ENCODE data around the gene NELFCD.
A peak's percentile ranks its signal among the peaks of the same experiment; 100 is the strongest.
"Not testable (repeated sequence)": the region's sequence is repeated elsewhere in the genome, so short reads cannot be mapped to it uniquely, and the experiment has no call there.

The NELFCD gene

DNA sequence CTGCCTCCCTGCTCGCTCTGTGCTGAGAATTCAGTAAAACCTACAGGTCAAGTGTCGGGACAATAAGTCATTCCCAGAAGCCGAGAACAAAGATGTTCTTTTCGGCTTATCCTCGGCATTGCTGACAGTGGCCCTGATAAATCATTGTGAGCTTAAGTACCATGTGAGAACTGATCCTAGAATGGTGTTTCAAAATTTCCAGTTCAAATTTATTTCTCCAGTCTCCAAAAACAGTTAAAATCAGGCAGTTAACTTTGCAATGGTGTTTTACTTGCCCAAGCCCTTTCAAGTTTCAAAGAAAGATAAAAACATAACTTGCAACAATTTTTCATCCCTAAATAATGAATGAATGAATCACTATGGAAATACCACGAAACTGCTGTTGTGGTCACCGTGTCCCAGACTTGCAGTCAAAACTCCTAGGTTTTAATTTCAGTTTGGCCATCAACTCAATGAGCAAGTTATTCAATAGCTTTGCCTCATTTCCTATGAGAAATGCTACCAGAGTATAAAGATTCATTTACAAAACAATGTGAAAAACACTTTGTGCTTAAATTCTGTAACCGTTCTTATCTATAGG, 46.8 kb downstream of the NELFCD start:
- no peak for FAIRE-seq

DNA sequence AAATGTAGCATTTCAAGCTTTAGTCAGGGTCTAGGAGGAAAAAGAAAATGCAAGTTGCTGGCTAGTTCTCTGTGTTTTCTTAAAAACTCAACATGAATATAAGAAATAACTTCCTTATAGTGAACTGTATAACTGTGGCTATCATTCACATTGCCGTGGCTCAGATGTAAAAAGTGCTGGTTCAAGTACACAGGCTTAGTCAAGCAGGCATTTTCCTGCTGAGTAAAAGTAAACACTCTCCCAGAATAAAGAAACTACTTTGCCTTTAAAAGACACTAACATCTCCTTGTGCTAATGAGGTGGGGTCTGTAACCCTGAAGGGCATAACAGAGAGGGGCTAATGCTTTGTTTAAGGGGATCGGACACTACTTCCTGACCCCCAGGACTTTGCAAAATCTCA, 47.8 kb downstream of the NELFCD start:
- no peak for FAIRE-seq

DNA sequence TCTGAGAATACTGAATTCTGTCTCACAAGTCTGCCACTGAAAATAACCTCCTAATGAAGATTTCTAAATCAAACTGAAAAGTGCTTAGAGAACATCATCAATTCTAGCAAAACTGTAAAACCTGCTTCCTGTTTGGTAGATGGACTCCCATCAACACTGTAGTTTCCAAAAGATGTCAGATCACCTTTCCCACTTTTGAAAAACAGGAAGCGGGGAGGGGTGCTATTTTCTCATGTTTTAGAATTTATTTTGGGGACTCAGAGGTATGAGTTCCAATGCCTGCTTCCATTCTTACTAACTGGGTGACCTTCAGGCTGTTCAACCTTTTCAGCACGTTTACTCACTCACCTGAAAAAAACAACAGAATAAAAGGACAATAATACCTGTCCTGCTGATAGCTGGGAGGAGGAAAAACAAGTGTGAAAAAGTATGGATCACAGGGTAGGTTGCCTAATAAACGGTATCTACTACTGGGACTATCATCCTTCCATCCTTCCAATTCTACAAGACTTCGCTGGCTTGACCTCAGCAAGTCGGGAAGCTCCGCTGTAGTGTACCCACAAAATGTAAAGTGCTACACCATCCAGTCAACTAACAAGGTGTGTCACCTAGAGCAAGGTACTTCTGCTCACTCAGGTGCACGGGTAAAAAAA, 50.0 kb downstream of the NELFCD start:
- no peak for FAIRE-seq

DNA sequence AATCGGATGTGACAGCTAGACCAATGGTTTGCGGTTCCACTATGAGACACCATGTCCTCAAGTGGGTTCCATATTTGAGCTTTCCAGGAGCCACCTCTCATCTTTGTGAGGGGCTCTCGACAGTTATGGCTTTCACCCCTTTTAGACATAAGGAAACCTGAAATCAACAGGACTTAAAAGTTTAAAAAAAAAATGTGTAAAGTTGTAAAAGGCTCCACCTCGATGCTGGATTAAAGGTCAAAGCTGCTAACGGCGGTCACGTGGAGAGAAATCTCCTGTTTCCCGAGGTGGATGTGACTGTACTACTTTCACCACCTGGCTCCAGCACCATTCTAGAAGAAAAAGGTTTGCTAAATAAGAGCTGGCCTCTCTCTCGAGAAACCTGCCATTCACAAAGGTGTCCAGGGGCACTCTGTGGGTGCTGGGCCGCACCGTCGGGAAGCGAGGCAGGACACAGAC, 50.5 kb downstream of the NELFCD start:
- FAIRE-seq, result no peak

DNA sequence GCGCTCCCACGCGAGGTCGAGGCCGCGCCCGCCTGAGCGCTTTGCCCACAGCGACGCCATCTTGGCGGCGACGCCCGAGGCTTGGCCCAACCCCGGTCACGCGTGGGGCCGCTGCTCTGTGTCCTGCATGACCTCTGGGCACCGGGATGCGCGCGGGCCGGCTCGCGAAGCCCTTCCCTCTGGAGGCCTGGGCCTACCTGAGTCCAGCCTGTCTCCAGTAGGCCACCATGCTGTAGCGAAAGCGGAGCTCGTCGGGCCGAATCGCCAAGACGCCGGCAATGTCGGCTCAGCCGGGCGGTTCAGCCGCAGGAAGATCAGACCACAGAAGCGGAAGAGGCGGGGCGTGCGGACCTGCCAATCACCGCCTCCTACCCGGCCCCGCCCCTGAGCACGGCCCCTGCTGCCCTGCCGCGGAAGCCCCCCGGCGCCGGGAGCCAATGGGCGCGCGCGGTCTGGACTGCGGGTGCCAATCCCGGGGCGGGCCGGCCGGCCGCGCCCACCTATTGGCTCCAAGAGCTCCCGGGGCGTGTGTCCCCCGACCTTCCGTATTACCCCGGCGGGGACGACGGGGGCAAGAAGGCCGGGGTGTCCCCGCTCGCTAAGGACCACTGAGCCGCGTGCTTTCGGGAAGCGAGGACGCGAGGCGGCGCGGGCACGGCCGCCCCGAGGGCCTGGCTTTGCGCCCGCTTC, 51.1 kb downstream of the NELFCD start, which contains the start of gene ATP5F1E:
ATP5F1E (minus strand) TSS at position 313 of the 690 bp plus-strand sequence; CDS start at position 229, 84 bp downstream.
- FAIRE-seq, result no peak

DNA sequence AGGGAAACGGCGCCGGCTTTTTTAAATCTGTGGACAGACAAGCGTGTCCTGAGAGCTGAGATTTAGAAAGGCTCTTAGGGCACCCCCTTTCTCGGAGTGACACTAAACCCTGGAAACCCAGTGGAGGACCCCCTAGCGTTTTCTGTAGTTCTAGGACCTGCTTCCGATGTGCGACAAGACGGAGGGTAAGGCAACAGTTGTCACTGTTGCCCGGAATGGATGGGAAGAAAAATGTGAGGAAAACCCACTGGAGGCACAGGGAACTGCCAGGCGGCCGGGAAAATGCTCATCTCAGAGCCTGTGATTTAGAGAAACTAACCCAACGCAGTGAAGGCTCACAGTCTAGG, 51.6 kb downstream of the NELFCD start:
- FAIRE-seq, result no peak

DNA sequence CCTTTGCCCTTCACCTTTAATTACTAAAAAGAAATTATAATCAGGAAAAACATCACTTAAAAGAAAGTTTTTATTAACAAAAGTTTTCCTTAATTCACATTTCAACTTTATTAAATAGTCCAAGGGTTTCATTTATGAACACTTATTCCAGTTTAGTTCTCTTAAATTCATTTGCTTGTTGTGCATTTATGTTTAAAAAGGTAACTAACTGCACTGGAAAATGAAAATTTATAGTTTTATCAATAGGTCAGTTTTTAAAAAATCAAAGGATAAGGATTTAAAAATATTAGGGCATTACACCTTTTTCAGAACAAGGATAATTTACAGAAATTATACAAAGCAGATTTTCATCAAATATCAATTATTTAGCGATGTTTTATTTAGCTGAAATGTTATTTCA, 52.0 kb downstream of the NELFCD start:
- no peak for FAIRE-seq

DNA sequence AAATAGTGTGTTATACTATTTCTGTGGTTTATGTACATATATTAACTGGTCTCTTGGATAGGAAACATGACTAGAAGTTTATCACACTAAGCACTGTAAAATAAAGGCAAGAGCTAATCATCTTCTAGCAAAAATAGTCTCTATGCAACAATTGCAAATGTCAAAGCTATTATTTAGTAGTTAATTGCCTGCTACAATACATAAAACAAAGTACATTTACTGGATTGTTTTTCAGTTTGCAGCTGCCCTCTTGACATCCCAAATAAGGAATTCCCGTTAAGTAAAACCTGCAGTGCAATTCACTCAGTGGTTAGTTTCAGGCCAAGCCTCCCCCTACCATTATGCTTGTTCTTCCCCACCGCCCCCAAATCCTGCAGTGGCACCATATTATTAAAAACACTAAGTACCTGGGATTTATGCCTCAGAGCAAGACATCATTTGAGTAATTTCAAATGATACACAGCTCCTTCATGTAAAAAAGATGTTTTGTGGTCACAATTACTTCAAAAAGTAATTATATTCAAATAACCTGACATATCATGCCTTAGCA, 52.6 kb downstream of the NELFCD start:
- peak; percentile 81 for FAIRE-seq

DNA sequence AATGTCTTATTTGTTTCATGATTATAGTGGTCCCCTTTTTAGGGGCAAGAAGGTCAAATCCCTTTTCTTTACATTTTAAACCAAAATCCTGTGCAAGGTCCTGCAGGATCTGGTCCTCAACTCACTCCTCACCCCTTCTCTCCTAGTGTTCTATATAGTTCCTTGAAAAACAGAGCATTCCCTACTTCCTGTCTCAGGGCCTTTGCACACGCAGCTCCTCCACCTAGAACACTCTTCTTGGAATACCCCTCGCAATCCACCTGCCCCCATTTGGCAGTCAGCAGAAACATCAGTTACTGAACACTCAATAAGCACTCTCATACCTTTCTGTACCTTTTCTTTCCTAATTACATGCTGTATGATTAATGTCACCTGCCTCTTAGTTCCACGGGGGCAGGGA, 54.3 kb downstream of the NELFCD start:
- no peak for FAIRE-seq

DNA sequence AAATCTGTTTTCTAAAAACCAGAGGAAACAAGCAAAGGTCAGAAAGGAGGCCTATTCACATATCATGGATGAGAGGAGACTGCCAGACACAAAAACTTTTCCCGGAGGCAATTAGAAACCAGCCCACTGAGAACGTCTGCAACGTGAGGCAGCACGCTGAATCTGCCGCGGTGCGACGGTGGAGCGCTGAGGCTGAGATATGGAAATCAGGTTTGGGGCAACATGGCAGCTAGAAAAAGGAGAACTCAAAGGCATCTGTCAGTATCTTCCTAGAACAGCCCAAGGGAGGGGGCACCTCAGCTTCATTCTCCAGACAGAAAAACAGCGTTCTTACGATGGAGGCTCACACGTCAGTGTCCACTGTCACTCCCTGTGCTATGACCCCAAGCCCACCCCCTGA, 56.3 kb downstream of the NELFCD start:
- FAIRE-seq, result no peak

DNA sequence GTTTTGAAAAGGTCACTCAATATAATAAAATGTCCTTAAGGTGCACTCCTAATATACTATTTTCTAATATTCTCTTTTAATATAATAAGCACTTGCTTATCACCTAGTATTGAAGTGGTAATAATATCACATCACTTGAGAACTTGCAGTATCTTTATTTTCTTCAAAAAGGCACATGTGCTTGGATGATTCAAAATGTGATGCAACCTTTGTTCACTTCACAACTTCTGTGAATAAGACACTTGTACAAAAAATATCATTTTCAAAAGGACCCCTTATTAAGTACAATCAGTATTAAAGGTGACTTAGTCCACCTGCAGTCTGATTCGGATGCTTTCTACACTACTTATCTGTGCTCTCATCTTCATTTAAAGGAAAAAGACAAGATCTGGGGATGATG, 58.2 kb downstream of the NELFCD start:
- no peak for FAIRE-seq

DNA sequence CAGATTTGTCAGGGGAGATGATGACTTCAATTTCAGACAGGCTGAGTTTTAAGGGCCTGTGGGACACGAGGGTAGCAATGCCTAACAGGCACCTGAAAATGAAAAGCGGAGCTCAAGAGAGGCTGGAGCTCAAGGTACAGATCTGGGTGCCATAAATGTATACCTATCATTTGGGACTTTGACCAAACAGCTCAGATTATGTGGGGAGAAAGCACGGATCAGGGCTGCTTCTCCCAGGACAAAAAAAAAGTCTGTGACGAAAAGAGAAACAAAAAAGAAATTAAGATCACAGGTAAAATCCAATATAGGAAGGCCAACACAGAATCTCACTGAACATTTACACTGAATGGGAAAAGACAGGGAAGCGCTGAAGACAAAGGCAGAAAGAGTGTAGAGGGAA, 59.6 kb downstream of the NELFCD start:
- no peak for FAIRE-seq

DNA sequence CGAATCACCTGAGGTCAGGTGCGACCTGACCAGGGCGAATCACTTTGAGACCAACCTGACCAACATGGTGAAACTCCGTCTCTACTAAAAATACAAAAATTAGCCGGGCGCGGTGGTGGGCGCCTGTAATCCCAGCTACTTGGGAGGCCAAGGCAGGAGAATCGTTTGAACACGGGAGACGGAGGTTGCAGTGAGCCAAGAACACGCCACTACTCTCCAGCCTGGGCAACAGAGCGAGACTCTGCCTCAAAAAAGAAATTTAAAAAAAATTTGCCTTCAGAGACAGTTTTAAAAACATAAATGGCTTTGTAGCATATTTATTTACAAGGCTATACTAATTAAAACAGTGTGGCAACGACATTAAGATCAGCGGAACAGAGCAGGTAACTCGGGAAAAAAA, 60.4 kb downstream of the NELFCD start:
- not testable (repeated sequence) for FAIRE-seq

DNA sequence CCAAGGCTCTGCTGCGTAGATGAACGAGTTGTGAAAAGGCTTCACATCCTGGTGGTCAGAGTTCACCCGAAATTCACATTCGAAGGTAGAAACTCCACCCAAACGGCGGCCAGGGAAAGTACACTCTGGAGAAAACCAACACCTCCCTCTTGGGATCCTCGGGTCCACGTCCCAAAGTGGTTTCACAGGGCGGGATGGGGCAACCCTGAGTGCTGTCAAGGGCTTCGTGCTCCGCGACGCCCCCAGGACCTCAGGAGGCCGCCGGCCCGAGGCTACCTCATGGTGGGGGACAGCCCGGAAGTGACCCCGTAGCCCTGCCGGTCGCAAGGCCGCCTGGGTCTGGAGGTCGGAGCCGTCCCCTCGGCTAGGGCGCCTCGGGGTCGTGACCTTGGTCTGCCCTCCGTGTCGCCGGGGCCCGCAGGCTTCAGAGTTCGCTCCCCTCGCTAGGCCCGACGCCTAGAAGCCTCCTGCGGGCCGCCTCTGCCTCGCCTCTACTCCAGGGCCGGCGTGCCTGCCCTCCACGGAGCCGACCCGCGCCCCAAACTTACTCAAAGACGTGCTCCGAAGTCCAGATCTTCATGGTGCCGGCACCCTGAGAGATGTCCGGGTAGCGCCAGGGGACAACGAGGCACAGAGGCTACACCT, 61.2 kb downstream of the NELFCD start, which contains the start of gene PRELID3B:
PRELID3B (minus strand) TSS at position 636 of the 645 bp plus-strand sequence; CDS start at position 580, 56 bp downstream.
- FAIRE-seq, result no peak

DNA sequence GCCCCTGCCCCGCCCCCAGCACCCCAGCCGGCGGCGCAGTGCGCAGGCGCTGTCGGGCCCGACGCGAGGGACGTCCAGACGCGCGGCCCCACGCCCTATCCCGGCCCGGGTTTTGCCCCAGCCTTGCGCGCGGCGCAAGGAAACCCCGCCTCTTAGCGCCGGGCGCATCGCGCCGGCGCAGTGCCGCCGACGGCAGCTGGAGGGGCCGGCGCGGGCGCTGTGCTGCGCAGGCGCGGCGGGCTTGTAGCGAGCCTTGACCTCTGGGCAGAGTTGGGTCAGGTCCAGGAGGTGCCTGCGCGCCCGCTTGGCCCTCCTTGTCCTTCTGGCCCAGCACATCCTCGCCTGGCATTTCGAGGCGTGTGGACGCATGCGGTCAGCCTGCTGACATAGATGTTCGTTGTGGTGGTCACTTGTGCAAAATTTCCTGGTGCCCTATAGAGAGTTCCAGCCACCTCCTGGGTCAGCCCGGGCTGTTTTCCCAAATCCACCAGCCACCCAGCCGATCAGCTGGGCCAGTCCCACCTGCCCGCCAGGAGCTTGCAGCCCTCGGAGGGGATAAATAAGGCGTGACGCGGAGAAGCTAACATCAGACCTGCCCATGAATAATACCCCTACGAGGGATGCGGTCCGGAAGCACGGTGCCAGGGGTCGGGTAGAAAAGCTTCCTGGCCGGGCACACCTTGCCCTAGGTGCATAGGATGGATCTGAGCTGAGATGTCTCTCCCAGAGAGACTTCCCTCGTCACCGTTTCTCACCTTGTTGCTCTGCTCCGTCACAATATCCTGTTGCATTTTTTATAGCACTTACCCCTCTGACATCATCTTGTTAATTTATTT, 62.0 kb downstream of the NELFCD start:
- no peak for FAIRE-seq

DNA sequence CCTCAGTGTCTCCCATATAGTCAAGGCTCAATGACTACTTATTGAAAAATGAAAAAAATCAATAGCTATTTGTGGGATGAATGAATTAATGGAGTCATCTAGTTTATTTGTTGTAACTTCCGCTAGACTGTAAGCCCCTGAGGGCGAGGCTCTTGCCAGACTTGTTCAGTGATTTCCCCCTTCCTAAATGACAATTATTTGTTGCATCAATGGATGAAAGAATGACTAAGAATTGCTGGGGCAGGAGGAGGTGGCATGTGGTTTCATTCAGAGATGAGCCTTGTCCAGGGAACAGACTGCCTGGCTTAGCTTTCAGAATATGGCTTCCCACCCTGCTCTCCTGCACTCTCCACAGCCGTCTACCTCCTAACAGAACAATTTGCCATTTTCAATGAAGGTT, 62.6 kb downstream of the NELFCD start:
- FAIRE-seq, result no peak

DNA sequence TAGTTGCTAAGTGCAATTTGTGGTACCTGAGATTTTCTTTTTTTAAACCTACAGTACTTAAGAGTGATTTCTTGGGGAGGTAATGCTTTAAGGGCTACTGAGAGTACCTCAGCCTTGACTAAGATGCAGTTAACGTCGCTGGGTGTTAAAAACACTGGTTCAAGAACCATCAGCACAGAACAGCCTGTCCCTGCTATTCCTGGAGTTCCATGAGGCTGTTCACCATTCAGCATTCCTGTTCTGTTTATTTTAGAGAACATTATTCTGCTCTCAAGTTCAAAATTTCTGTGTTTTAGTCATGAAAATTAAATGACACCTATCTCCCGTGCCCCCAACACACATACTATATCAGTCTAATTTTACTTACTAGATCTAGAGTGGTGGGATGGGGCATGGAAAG, 63.2 kb downstream of the NELFCD start:
- no peak for FAIRE-seq
